ENCODE measurements around the gene ZNF768. TPM values are rescaled to one million over a fixed set of nuclear protein-coding genes. Genes with fewer than 3 reads are reported as not detected.

Gene ZNF768
- total and polyA plus RNA-seq, 2 of the 13 experiments (the other 11 are each of a cell fraction or from before 2014, with no cell fraction given), result 26.7 to 34.4 TPM

DNA sequence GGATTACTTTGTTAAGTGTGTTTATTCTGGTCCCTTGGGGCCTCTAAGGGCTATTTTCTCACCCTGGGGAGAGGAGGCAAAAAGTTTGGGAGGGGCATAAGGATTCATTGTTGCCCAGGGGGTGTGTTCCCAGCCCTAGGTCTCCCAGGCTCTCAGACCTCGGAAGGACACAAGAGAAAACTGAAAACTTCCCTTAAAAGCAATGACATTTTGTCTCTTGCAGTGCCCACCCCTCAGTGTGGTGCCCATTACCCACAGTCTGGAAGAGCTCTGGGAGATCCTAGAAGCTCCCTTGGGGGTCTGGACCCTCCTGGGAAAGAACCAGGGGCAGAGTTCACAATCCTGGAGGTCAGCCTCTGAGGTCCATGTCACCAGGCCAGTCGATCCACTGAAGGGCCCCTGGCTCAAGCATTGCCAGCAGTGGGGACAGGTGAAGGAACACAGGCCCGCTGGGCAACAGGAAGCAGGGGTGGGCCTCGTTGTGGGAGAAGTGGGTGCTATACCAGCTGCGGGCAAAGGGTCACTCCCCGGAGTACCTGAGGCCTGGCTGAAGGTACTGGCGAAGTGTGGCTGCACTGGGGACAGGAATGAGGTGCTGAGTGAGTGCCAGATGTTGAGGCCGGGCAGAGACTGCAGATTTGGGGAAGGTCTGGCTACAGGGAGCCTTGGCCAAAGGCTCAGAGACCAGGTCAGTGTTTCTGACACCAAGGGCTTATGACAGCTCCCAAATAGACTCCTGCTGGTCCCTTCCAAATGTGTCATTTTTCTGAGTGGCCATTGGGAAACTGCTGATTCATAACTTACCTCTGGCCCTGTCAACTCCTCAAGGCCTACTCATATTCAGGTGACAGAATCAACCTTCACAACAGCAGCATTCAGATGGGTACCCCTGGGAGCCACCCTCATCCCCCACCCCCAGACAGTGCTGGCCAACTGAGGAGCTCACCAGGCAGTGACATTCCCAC, 12.9 kb upstream of the ZNF768 start (continued):
- TF ChIP-seq ZFP37 (CRISPR knock-in tag; IDR thresholded peaks at IDR 0.05; ENCODE audit: borderline replicate concordance) (0 out of 2 replicates have a peak, but pooled peaks have one; percentile 27), ZNF709 (CRISPR knock-in tag; IDR thresholded peaks at IDR 0.05) (no peak), EED (CRISPR knock-in tag; IDR thresholded peaks at IDR 0.05) (0 out of 2 replicates have a peak, but pooled peaks have one; percentile 35), ZFP41 (CRISPR knock-in tag; IDR thresholded peaks at IDR 0.05; ENCODE audit: borderline replicate concordance) (no peak), SAFB2 (CRISPR knock-in tag; IDR thresholded peaks at IDR 0.05; ENCODE audit: borderline replicate concordance, low read depth) (0 out of 2 replicates have a peak, but pooled peaks have one; percentile 45), MZF1 (CRISPR knock-in tag; IDR thresholded peaks at IDR 0.05; ENCODE audit: borderline replicate concordance) (no peak), SNRNP70 (IDR thresholded peaks at IDR 0.05; ENCODE audit: low read depth, low read length) (no peak), HOXA3 (CRISPR knock-in tag; IDR thresholded peaks at IDR 0.05) (0 out of 2 replicates have a peak, but pooled peaks have one; percentile 28), KDM5B (CRISPR knock-in tag; IDR thresholded peaks at IDR 0.05; ENCODE audit: borderline replicate concordance) (peak; percentile 37; the same call in 1 of the 2 replicates), ZFY (CRISPR knock-in tag; IDR thresholded peaks at IDR 0.05) (peak; percentile 42; the same call in 1 of the 2 replicates), ZFX (CRISPR knock-in tag; IDR thresholded peaks at IDR 0.05; ENCODE audit: low read depth) (peak; percentile 52), SOX13 (IDR thresholded peaks at IDR 0.05) (no peak), SOX13 (CRISPR knock-in tag; conservative IDR thresholded peaks at IDR 0.05 in 1 of 2, IDR thresholded peaks at IDR 0.05 in 1 of 2) (no peak), RBFOX2 (IDR thresholded peaks at IDR 0.05; ENCODE audit: low read depth, low read length) (0 out of 2 replicates have a peak, but pooled peaks have one; percentile 40), RBM22 (optimal IDR thresholded peaks at IDR 0.05; ENCODE audit: low read length) (peak; percentile 24), POLR2AphosphoS5 (IDR thresholded peaks at IDR 0.05; ENCODE audit: low read depth, low read length) (peak; percentile 40; the same call in 1 of the 2 replicates), CCDC6 (CRISPR knock-in tag; IDR thresholded peaks at IDR 0.05) (no peak)
- TF ChIP-seq, protein P1, sequence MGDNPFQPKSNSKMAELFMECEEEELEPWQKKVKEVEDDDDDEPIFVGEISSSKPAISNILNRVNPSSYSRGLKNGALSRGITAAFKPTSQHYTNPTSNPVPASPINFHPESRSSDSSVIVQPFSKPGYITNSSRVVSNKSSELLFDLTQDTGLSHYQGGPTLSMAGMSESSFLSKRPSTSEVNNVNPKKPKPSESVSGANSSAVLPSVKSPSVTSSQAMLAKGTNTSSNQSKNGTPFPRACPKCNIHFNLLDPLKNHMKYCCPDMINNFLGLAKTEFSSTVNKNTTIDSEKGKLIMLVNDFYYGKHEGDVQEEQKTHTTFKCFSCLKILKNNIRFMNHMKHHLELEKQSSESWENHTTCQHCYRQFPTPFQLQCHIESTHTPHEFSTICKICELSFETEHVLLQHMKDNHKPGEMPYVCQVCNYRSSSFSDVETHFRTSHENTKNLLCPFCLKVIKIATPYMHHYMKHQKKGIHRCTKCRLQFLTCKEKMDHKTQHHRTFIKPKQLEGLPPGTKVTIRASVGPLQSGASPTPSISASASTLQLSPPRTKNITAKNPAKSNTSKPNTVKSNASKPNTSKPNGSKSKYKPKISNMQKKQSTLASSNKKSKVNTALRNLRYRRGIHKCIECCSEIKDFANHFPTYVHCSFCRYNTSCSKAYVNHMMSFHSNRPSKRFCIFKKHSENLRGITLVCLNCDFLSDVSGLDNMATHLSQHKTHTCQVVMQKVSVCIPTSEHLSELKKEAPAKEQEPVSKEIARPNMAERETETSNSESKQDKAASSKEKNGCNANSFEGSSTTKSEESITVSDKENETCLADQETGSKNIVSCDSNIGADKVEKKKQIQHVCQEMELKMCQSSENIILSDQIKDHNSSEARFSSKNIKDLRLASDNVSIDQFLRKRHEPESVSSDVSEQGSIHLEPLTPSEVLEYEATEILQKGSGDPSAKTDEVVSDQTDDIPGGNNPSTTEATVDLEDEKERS (CRISPR knock-in tag; IDR thresholded peaks at IDR 0.05), result peak; percentile 67; the same call in 1 of the 2 replicates
- TF ChIP-seq, protein P2, sequence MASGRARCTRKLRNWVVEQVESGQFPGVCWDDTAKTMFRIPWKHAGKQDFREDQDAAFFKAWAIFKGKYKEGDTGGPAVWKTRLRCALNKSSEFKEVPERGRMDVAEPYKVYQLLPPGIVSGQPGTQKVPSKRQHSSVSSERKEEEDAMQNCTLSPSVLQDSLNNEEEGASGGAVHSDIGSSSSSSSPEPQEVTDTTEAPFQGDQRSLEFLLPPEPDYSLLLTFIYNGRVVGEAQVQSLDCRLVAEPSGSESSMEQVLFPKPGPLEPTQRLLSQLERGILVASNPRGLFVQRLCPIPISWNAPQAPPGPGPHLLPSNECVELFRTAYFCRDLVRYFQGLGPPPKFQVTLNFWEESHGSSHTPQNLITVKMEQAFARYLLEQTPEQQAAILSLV (CRISPR knock-in tag; IDR thresholded peaks at IDR 0.05; ENCODE audit: borderline replicate concordance), result 0 out of 2 replicates have a peak, but pooled peaks have one; percentile 30
- TF ChIP-seq, protein P3, sequence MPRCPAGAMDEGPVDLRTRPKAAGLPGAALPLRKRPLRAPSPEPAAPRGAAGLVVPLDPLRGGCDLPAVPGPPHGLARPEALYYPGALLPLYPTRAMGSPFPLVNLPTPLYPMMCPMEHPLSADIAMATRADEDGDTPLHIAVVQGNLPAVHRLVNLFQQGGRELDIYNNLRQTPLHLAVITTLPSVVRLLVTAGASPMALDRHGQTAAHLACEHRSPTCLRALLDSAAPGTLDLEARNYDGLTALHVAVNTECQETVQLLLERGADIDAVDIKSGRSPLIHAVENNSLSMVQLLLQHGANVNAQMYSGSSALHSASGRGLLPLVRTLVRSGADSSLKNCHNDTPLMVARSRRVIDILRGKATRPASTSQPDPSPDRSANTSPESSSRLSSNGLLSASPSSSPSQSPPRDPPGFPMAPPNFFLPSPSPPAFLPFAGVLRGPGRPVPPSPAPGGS (CRISPR knock-in tag; IDR thresholded peaks at IDR 0.05), result peak; percentile 38; the same call in 1 of the 2 replicates
- TF ChIP-seq, protein P4, sequence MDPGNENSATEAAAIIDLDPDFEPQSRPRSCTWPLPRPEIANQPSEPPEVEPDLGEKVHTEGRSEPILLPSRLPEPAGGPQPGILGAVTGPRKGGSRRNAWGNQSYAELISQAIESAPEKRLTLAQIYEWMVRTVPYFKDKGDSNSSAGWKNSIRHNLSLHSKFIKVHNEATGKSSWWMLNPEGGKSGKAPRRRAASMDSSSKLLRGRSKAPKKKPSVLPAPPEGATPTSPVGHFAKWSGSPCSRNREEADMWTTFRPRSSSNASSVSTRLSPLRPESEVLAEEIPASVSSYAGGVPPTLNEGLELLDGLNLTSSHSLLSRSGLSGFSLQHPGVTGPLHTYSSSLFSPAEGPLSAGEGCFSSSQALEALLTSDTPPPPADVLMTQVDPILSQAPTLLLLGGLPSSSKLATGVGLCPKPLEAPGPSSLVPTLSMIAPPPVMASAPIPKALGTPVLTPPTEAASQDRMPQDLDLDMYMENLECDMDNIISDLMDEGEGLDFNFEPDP (CRISPR knock-in tag; conservative IDR thresholded peaks at IDR 0.05), result no peak

Data from HepG2 (cell line).